GM20431 (cell line): ENCODE data around the gene PTGER3.
"Not testable (repeated sequence)": the region's sequence is repeated elsewhere in the genome, so short reads cannot be mapped to it uniquely, and the experiment has no call there.

Source experiments
- in situ Hi-C: fragments of 300-500 bp; cut with MseI, MboI; formaldehyde crosslinking; loops from one replicate; pipeline ENCODE4 v1.15.0; 2020; ENCODE audit warnings: low sequenced_read_pairs; ENCODE audit not compliant: unreplicated experiment

The PTGER3 gene

GRCh38 chr1:70973754-70974153 is 73.9 kb downstream of the PTGER3 start:
- in situ Hi-C loops = no loop called here

DNA sequence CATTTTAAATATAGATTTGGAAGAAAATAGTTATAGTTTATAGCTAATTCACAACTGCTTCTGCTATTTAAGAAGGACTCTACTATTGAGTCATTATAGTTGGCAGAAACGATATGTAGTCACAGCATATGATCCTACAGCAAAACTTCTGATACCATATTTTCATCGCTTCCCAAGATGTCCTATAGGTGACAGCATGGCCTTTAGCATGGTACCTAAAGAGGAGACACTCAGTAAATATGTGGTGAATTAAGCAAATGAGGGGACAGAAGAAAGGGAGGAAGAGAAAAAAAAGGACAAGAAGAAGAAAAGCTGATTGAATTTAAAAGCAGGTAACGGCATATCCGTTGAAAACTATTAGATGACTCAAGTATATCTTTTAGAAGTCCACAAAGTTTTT is 77.2 kb downstream of the PTGER3 start:
- in situ Hi-C loops = no loop called here

- in situ Hi-C loops = no loop called here
These were observed 81.5 kb downstream of the PTGER3 start for GRCh38 chr1:70966018-70966638.

DNA sequence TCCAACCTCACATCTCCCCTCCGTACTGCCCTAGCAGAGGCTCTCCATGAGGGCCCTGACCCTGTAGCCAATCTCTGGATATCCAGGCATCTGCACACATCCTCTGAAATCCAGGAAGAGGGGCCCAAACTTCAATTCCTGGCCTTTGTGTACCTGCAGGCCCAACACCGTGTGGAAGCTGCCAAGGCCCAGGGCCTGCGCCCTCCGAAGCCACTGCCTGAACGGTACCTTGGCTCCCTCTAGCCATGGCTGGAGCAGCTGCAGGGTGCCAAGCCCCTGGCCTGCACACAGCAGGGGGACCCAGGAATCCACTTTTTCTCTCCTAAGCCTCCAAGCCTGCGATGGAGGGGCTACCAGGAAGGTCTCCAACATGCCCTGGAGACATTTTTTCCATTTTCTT is 84.2 kb downstream of the PTGER3 start:
- in situ Hi-C loops = no loop called here

GRCh38 chr1:70961374-70961975 is 86.1 kb downstream of the PTGER3 start:
- in situ Hi-C loops = no loop called here

GRCh38 chr1:70948396-70949017 is 99.1 kb downstream of the PTGER3 start:
- in situ Hi-C loops = no loop called here

DNA sequence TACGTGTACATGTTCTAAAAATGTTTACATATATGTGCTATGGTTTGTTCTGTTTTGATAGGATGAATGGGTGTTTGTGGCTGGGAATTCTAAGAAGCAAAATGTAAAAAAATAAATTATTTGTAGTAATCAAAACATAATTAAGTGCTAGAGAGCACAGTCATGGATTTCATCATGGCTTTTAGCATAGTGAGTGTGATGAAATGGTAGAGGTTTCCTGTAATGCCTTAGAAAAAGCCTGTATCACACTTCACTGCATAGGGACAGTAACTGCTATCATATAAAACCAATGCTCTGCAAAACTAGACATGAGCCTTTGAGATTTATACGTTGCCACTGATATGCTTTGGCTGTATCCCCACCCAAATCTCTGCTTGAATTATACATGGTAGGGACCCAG is 99.8 kb downstream of the PTGER3 start:
- in situ Hi-C loops = no loop called here

DNA sequence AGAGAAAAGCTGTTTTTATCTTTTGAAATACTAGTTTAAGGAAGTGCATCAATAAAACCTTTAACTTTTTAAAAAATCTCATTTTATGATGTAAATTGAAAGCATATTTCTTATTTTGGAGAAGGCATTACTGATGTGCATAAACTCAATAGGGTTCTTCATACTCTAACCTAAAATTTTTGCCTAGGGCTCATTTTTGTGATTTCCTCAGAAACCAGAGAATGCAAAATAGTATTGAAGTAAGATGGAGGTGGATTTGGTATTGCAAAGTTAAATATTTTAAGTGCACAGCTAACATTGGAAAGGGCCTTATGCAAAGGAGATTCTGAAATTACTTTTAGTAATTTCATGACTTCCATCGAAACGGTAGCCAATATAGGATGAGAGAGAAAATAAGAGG is 101.9 kb downstream of the PTGER3 start:
- in situ Hi-C loops = no loop called here

GRCh38 chr1:70945251-70945650 is 102.4 kb downstream of the PTGER3 start:
- in situ Hi-C loops = no loop called here

- in situ Hi-C loops = no loop called here
These were observed 106.1 kb downstream of the PTGER3 start for GRCh38 chr1:70941563-70941962.

- in situ Hi-C loops = not testable (repeated sequence)
These were observed 107.2 kb downstream of the PTGER3 start for GRCh38 chr1:70940398-70940797.

- in situ Hi-C loops = no loop called here
These were observed 113.2 kb downstream of the PTGER3 start for GRCh38 chr1:70934194-70934961.

DNA sequence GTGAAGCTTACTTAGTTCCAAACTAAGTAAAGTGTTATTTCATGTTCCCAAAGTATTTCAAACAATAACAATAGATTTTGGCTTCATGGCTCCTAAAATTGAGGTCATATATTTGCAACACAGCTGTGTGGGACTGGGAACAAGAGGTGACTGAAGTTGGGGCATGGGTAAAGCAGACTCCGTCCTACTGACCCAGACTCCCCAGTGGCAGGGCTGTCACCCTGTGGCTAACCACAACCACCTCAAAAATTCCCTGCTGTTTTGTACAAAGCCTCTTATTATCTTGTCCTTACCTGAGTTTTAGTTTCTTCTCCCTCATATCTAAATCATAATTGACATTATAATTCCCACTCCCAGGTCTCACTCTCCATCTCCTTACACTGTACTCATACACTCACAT is 117.6 kb downstream of the PTGER3 start:
- in situ Hi-C loops = no loop called here

GRCh38 chr1:70922196-70922595 is 125.4 kb downstream of the PTGER3 start:
- in situ Hi-C loops = no loop called here
